PC-9 (cell line): ENCODE measurements around the gene S100A14. TPM values are rescaled to one million over a fixed set of nuclear protein-coding genes. Genes with fewer than 3 reads are reported as not detected.

Experiments used
- BruUV-seq: library from RNA; stranded (reverse); fragments of 400-500 nt; replicated peaks from 2 replicates; lab custom pipeline; 2021; lab: Mats Ljungman, UMichigan
- CTCF ChIA-PET: fragments of 300-600 bp; sonication (Branson Sonifier 250); formaldehyde crosslinking; loops from one replicate; lab custom pipeline; 2022; ENCODE audit warnings: antibody characterized with exemption; lab: Charles Lee
- POLR2A ChIA-PET: fragments of 300-600 bp; sonication (Branson Sonifier 250); formaldehyde crosslinking; loops from one replicate; lab custom pipeline; 2022; ENCODE audit warnings: antibody characterized with exemption; ENCODE audit not compliant: unreplicated experiment; lab: Charles Lee
- DNase-seq, 2 experiments: peaks; one replicate each; pipeline versions ENCODE4 v3.0.0 to v3.0.0-alpha.2; 2015 to 2022; ENCODE audit warnings: mixed read lengths in 1 of 2
- H2AFZ ChIP-seq: fragments of 200-600 bp; sonication (generic); 2 replicates; pipeline ENCODE4 v1.8.1; 2017; ENCODE audit warnings: antibody characterized with exemption
- H3F3A ChIP-seq: fragments of 200-600 bp; sonication (generic); 2 replicates; pipeline ENCODE4 v1.8.1; 2017; ENCODE audit warnings: antibody characterized with exemption, mild to moderate bottlenecking, low read depth; ENCODE audit not compliant: insufficient read depth
- H3K27ac ChIP-seq: fragments of 200-600 bp; sonication (generic); 2 replicates; pipeline ENCODE4 v1.6.1; 2016; ENCODE audit warnings: mixed run types
- H3K27me3 ChIP-seq: fragments of 200-600 bp; sonication (generic); 2 replicates; pipeline ENCODE4 v1.6.1; 2016; ENCODE audit warnings: low read depth, mixed run types; ENCODE audit not compliant: insufficient read depth
- H3K36me3 ChIP-seq: fragments of 200-600 bp; sonication (generic); 2 replicates; pipeline ENCODE4 v1.6.1; 2016; ENCODE audit warnings: low read depth, mixed run types
- H3K4me1 ChIP-seq: fragments of 200-600 bp; sonication (generic); replicated peaks from 2 replicates; pipeline ENCODE4 v1.6.1; 2016; ENCODE audit warnings: mixed run types; ENCODE audit not compliant: insufficient read depth
- H3K4me2 ChIP-seq: fragments of 200-600 bp; sonication (generic); 2 replicates; pipeline ENCODE4 v1.6.1; 2017; ENCODE audit warnings: mixed run types
- H3K4me3 ChIP-seq: fragments of 200-600 bp; sonication (generic); 2 replicates; pipeline ENCODE4 v1.6.1; 2016; ENCODE audit warnings: mixed run types
- H3K79me2 ChIP-seq: fragments of 200-600 bp; sonication (generic); 2 replicates; pipeline ENCODE4 v1.6.1; 2017; ENCODE audit warnings: low read depth, mixed run types
- H3K9me2 ChIP-seq: fragments of 200-600 bp; sonication (generic); 2 replicates; pipeline ENCODE4 v1.8.1; 2017; ENCODE audit warnings: mild to moderate bottlenecking; ENCODE audit not compliant: insufficient read depth
- H3K9me3 ChIP-seq: fragments of 200-600 bp; sonication (generic); 2 replicates; pipeline ENCODE4 v1.8.1; 2016; ENCODE audit warnings: low read depth; ENCODE audit not compliant: insufficient read depth
- H4K20me1 ChIP-seq: fragments of 200-600 bp; sonication (generic); 2 replicates; pipeline ENCODE4 v1.8.1; 2017; ENCODE audit not compliant: insufficient read depth
- CTCF ChIP-seq: fragments of 200-600 bp; sonication (generic); conservative IDR thresholded peaks from 2 replicates; pipeline ENCODE4 v1.6.1; 2017; ENCODE audit warnings: mixed run types, antibody characterized with exemption, mild to moderate bottlenecking, moderate library complexity
- EZH2 ChIP-seq: fragments of 200-600 bp; sonication (generic); IDR thresholded peaks from 2 replicates; pipeline ENCODE4 v1.8.0; 2017; ENCODE audit warnings: antibody characterized with exemption, low read depth
- intact Hi-C: fragments of 100-400 bp; cut with micrococcal nuclease; formaldehyde crosslinking; loops from one replicate; pipeline ENCODE4 v1.10.0; 2022; ENCODE audit not compliant: unreplicated experiment
- total RNA-seq: library from RNA; stranded (reverse); gene quantifications from 2 replicates; pipeline ENCODE4 v1.2.3, GENCODE V29; 2021

Gene S100A14
- total RNA-seq, 1 experiment from 2014 or later = 411 TPM

GRCh38 chr1:153615406-153615805, 719 bp downstream of the S100A14 start:
- Histone ChIP-seq H3K4me1 (peaks cover 49% of the 10 kb centered on the region), H3K36me3 (0 out of 2 replicates have a peak, but pooled peaks cover 3% of the 10 kb centered on the region), H3K9me2 (no peaks in the 10 kb centered on the region), H3K4me2 (peak overlapping the region; percentile 88), H3K9me3 (no peaks in the 10 kb centered on the region), H4K20me1 (no peaks in the 10 kb centered on the region), H2AFZ (no peak overlapping the region), H3K4me3 (peak overlapping the region; percentile 66), H3K27ac (peak overlapping the region; percentile 56), H3K79me2 (peaks cover 45% of the 10 kb centered on the region), H3K27me3 (no peaks in the 10 kb centered on the region), H3F3A (peaks cover 42% of the 10 kb centered on the region)
- no TSS peak for BruUV-seq
- intact Hi-C loops = no loop called here
- no peak for DNase-seq
- no peak for TF ChIP-seq EZH2
- no peak for TF ChIP-seq CTCF
- ChIA-PET CTCF (interaction anchor here (0.5 to 1.9 kb wide), 7 partner anchors 9 to 458 kb away, joined by 3 to 15 read pairs (median 6); partner anchors contain the start of genes CHTOP and S100A13), POLR2A (interaction anchor here (0.5 to 2.8 kb wide), 4 partner anchors 11 to 58 kb away, joined by 4 to 31 read pairs (median 8); partner anchors contain the start of genes CHTOP and S100A13)

GRCh38 chr1:153614906-153615305, 1.2 kb downstream of the S100A14 start:
- peaks cover 54% of the 10 kb centered on the region for H3K4me1 ChIP-seq
- BruUV-seq = no TSS peak
- ChIA-PET CTCF (interaction anchor here (0.9 to 1.9 kb wide), 4 partner anchors 8 to 104 kb away, joined by 3 to 6 read pairs (median 3); partner anchors contain the start of gene S100A13), POLR2A (interaction anchor here (0.6 to 2.8 kb wide), 3 partner anchors 12 to 24 kb away, joined by 4 to 31 read pairs (median 8); partner anchors contain the start of genes CHTOP and S100A13)
- peak overlapping the region; percentile 66 for H3K4me3 ChIP-seq
- no peak for TF ChIP-seq EZH2
- no peak for TF ChIP-seq CTCF
- H3K27ac ChIP-seq = no peak overlapping the region
- H3K36me3 ChIP-seq = peaks cover 2% of the 10 kb centered on the region
- intact Hi-C loops = no loop called here
- H4K20me1 ChIP-seq = no peaks in the 10 kb centered on the region
- H3K9me3 ChIP-seq = no peaks in the 10 kb centered on the region
- peaks cover 50% of the 10 kb centered on the region for H3K79me2 ChIP-seq
- H3K4me2 ChIP-seq = peak overlapping the region; percentile 88
- H3K27me3 ChIP-seq = no peaks in the 10 kb centered on the region
- H3K9me2 ChIP-seq = no peaks in the 10 kb centered on the region
- peaks cover 44% of the 10 kb centered on the region for H3F3A ChIP-seq
- H2AFZ ChIP-seq = no peak overlapping the region
- no peak for DNase-seq

GRCh38 chr1:153614189-153614900, 1.8 kb downstream of the S100A14 start:
- no peak for DNase-seq
- ChIA-PET CTCF (interaction anchor here (0.9 to 1.9 kb wide), 3 partner anchors 13 to 103 kb away, joined by 3 to 6 read pairs (median 3); partner anchors contain the start of gene S100A13), POLR2A (interaction anchor here (0.6 to 2.8 kb wide), 3 partner anchors 12 to 23 kb away, joined by 3 to 31 read pairs (median 8); partner anchors contain the start of gene S100A13)
- no peaks in the 10 kb centered on the region for H3K9me3 ChIP-seq
- peaks cover 48% of the 10 kb centered on the region for H3F3A ChIP-seq
- no peaks in the 10 kb centered on the region for H4K20me1 ChIP-seq
- peak overlapping the region; percentile 88 for H3K4me2 ChIP-seq
- peaks cover 56% of the 10 kb centered on the region for H3K79me2 ChIP-seq
- H2AFZ ChIP-seq = no peak overlapping the region
- peaks cover 60% of the 10 kb centered on the region for H3K4me1 ChIP-seq
- intact Hi-C loops = no loop called here
- H3K4me3 ChIP-seq = peak overlapping the region; percentile 66; the same call in 1 of the 2 replicates
- no TSS peak for BruUV-seq
- no peaks in the 10 kb centered on the region for H3K9me2 ChIP-seq
- H3K27me3 ChIP-seq = no peaks in the 10 kb centered on the region
- peaks cover 6% of the 10 kb centered on the region for H3K36me3 ChIP-seq
- H3K27ac ChIP-seq = peak overlapping the region; percentile 22; the same call in 1 of the 2 replicates
- TF ChIP-seq CTCF = no peak
- no peak for TF ChIP-seq EZH2
